Endothelial cell of umbilical vein (primary cell): ENCODE results near the gene PTGES. TPM values are rescaled to one million over a fixed set of nuclear protein-coding genes. Genes with fewer than 3 reads are reported as not detected.
"Not testable (repeated sequence)": the region's sequence is repeated elsewhere in the genome, so short reads cannot be mapped to it uniquely, and the experiment has no call there.

ENCODE experiments used
- BruUV-seq: library from RNA; stranded (reverse); fragments of 400-500 nt; replicated peaks from 2 replicates; lab custom pipeline; 2021; lab: Mats Ljungman, UMichigan
- CTCF ChIA-PET: fragments of 300-600, 350-600 bp; sonication (Branson Sonifier 250); formaldehyde crosslinking; loops from one replicate; lab custom pipeline; 2021; ENCODE audit warnings: antibody characterized with exemption, inconsistent platforms; lab: Charles Lee
- POLR2A ChIA-PET: fragments of 300-600, 350-600 bp; sonication (Branson Sonifier 250); formaldehyde crosslinking; loops from one replicate; lab custom pipeline; 2021; ENCODE audit warnings: antibody characterized with exemption, inconsistent platforms; lab: Charles Lee
- DNase-seq: peaks from one replicate; pipeline ENCODE4 v3.0.0-alpha.2; 2011; ENCODE audit warnings: low read depth, low spot score
- FAIRE-seq: peaks from 2 replicates; lab custom pipeline; 2011; peaks lifted over from hg19 to GRCh38; lab: Jason Lieb, UNC
- H2AFZ ChIP-seq: 2 replicates; pipeline ENCODE4 v1.6.0; 2012; ENCODE audit warnings: low read depth, low read length, control low read depth, inconsistent platforms
- H3K27ac ChIP-seq: 2 replicates; pipeline ENCODE4 v1.5.1; 2011; ENCODE audit warnings: low read depth, mild to moderate bottlenecking, control low read depth, low read length, moderate library complexity; ENCODE audit not compliant: insufficient read depth
- H3K27me3 ChIP-seq, 2 experiments: 2 replicates each; pipeline versions ENCODE4 v1.6.0 to v1.6.1; 2011; ENCODE audit warnings: low read length in 2 of 2, mixed read lengths in 1 of 2; ENCODE audit not compliant: control insufficient read depth in 2 of 2, insufficient read depth in 2 of 2
- H3K36me3 ChIP-seq, 2 experiments: 2 replicates in 1 of 2; 3 replicates in 1 of 2; pipeline ENCODE4 v1.5.1; 2011; ENCODE audit warnings: low read length in 2 of 2, mild to moderate bottlenecking in 1 of 2, moderate library complexity in 1 of 2; ENCODE audit not compliant: control insufficient read depth in 2 of 2, insufficient read depth in 2 of 2; ENCODE audit errors: extremely low read depth in 1 of 2
- H3K4me1 ChIP-seq: 3 replicates; pipeline ENCODE4 v1.5.1; 2011; ENCODE audit warnings: mild to moderate bottlenecking, low read length; ENCODE audit not compliant: control insufficient read depth, insufficient read depth; ENCODE audit errors: extremely low read depth
- H3K4me2 ChIP-seq: 2 replicates; pipeline ENCODE4 v1.6.1; 2011; ENCODE audit warnings: low read length, control low read depth, mixed read lengths; ENCODE audit not compliant: insufficient read depth
- H3K4me3 ChIP-seq, 3 experiments: fragments of 200-600 bp in 1 of 3; sonication (generic), shearing (Covaris generic) in 1 of 3; replicated peaks in 1 of 3; 2 replicates each; pipeline ENCODE4 v1.5.1; 2011 to 2016; ENCODE audit warnings: control low read depth in 3 of 3, low read length in 3 of 3, mild to moderate bottlenecking in 2 of 3, inconsistent platforms in 1 of 3, low read depth in 1 of 3, moderate library complexity in 1 of 3; ENCODE audit not compliant: insufficient read depth in 1 of 3
- H3K79me2 ChIP-seq: 2 replicates; pipeline ENCODE4 v1.6.0; 2012; ENCODE audit warnings: low read length, inconsistent platforms; ENCODE audit not compliant: control insufficient read depth, insufficient read depth
- H3K9ac ChIP-seq: replicated peaks from 2 replicates; pipeline ENCODE3; 2011; ENCODE audit warnings: low read length, control low read depth; ENCODE audit not compliant: insufficient read depth; ENCODE audit errors: extremely low read depth
- H3K9me1 ChIP-seq: replicated peaks from 3 replicates; pipeline ENCODE4 v1.6.0; 2011; ENCODE audit warnings: mild to moderate bottlenecking, low read length; ENCODE audit not compliant: control insufficient read depth, insufficient read depth; ENCODE audit errors: extremely low read depth
- H3K9me3 ChIP-seq: replicated peaks from 2 replicates; pipeline ENCODE4 v1.5.1; 2012; ENCODE audit warnings: low read length, inconsistent platforms; ENCODE audit not compliant: control insufficient read depth, insufficient read depth
- H4K20me1 ChIP-seq: replicated peaks from 2 replicates; pipeline ENCODE3; 2011; ENCODE audit warnings: mild to moderate bottlenecking, low read length; ENCODE audit not compliant: control insufficient read depth, insufficient read depth; ENCODE audit errors: extremely low read depth
- CTCF ChIP-seq, 2 donors: IDR thresholded peaks; 1 replicate in 1 of 2; 2 replicates in 1 of 2; pipeline ENCODE4 v1.5.1; 2011; ENCODE audit warnings: low read length in 2 of 2, mild to moderate bottlenecking in 2 of 2, moderate library complexity in 2 of 2, control low read depth in 1 of 2, inconsistent platforms in 1 of 2, low read depth in 1 of 2; ENCODE audit not compliant: insufficient read depth in 1 of 2; ENCODE audit errors: extremely low read depth in 1 of 2
- EZH2 ChIP-seq: IDR thresholded peaks from 2 replicates; pipeline ENCODE4 v1.6.1; 2012; ENCODE audit warnings: borderline replicate concordance, low read depth, mild to moderate bottlenecking, moderate library complexity, low read length, inconsistent platforms; ENCODE audit not compliant: severe bottlenecking
- FOS ChIP-seq: IDR thresholded peaks from 2 replicates; pipeline ENCODE4 v1.6.1; 2011; ENCODE audit warnings: mild to moderate bottlenecking, low read length, moderate library complexity, borderline replicate concordance; ENCODE audit not compliant: insufficient read depth
- GATA2 ChIP-seq: IDR thresholded peaks from 2 replicates; pipeline ENCODE4 v1.7.0; 2011; ENCODE audit warnings: low read depth, mild to moderate bottlenecking, moderate library complexity, mixed read lengths, low read length; ENCODE audit not compliant: insufficient read length, insufficient read depth
- JUN ChIP-seq: IDR thresholded peaks from 2 replicates; pipeline ENCODE4 v1.6.1; 2011; ENCODE audit warnings: borderline replicate concordance, low read depth; ENCODE audit not compliant: insufficient read length, insufficient read depth
- MAX ChIP-seq: IDR thresholded peaks from 2 replicates; pipeline ENCODE4 v1.6.1; 2011; ENCODE audit not compliant: insufficient read depth, insufficient read length
- MYC ChIP-seq: IDR thresholded peaks from one replicate; pipeline ENCODE4 v1.6.1; 2011; ENCODE audit warnings: mild to moderate bottlenecking, low read depth, low read length
- POLR2A ChIP-seq: IDR thresholded peaks from 2 replicates; pipeline ENCODE4 v1.6.1; 2012; ENCODE audit warnings: low read depth, mild to moderate bottlenecking, control low read depth, low read length
- POLR2AphosphoS5 ChIP-seq: IDR thresholded peaks from 2 replicates; pipeline ENCODE4 v1.6.1; 2012; ENCODE audit warnings: low read depth, mild to moderate bottlenecking, control low read depth, low read length, moderate library complexity; ENCODE audit not compliant: insufficient read depth
- dilution Hi-C: fragments of 300-500 bp; cut with MboI; formaldehyde crosslinking; loops from one replicate; pipeline ENCODE4 v1.15.0; 2019; ENCODE audit warnings: low sequenced_read_pairs; ENCODE audit not compliant: extremely low pct_ligation_motif_present
- intact Hi-C: fragments of 100-400 bp; cut with micrococcal nuclease; formaldehyde crosslinking; loops from one replicate; pipeline ENCODE4 v1.10.0; 2022
- polyA plus RNA-seq, 4 experiments: library from polyadenylated mRNA; depleted of rRNA in 3 of 4; stranded (reverse) in 3 of 4; unstranded in 1 of 4; fragments of >200 nt; gene quantifications; 2 replicates each; pipeline versions ENCODE4 v1.2.1 to v1.2.3, GENCODE V29; 2011 to 2012; ENCODE audit warnings: missing spikeins in 1 of 4
- total RNA-seq: library from RNA; stranded (reverse); gene quantifications from 2 replicates; pipeline ENCODE4 v1.2.3, GENCODE V29; 2021

Gene PTGES
- total and polyA plus RNA-seq, 2 donors (not counting 3 experiments of a cell fraction or from before 2014, with no cell fraction given): not detected

GRCh38 chr9:129776566-129776937 lies 23.7 kb upstream of the PTGES start:
- CTCF ChIA-PET: interaction anchor here (0.6 to 2.5 kb wide), 13 partner anchors 8 to 638 kb away, joined by 3 to 28 read pairs (median 4); partner anchors contain the start of gene ASB6

GRCh38 chr9:129776096-129776495 lies 23.3 kb upstream of the PTGES start:
- POLR2A ChIA-PET, H4K20me1 ChIP-seq, intact Hi-C loops, H3K9me3 ChIP-seq, H3K27ac ChIP-seq, H3K27me3 ChIP-seq, H3K79me2 ChIP-seq, H3K4me3 ChIP-seq, H3K4me2 ChIP-seq, H3K4me1 ChIP-seq, H3K36me3 ChIP-seq, FAIRE-seq, DNase-seq, H2AFZ ChIP-seq, H3K9me1 ChIP-seq, BruUV-seq, H3K9ac ChIP-seq: not testable (repeated sequence)
- dilution Hi-C loops: loop anchor here (5.0 kb wide), 1 partner anchor 49 kb away; no protein-coding TSS in a partner anchor
- CTCF ChIA-PET: interaction anchor here (0.8 to 2.5 kb wide), 6 partner anchors 9 to 134 kb away, joined by 3 to 28 read pairs (median 6); partner anchors contain the start of gene ASB6

More at GRCh38 chr9:129776566-129776937, 23.7 kb upstream of the PTGES start:
- intact Hi-C loops (no loop called here), dilution Hi-C loops (loop anchor here (5.0 kb wide), 1 partner anchor 49 kb away; no protein-coding TSS in a partner anchor)
- TF ChIP-seq POLR2AphosphoS5 (no peak), GATA2 (no peak), FOS (no peak), MAX (no peak), POLR2A (no peak), JUN (no peak), EZH2 (no peak), CTCF (IDR thresholded peaks at IDR 0.05; ENCODE audit: extremely low read depth in 1 of 2, insufficient read depth in 1 of 2, low read depth in 1 of 2, low read length in 2 of 2) (no peak), MYC (no peak)
- Histone ChIP-seq H3K27ac (no peak overlapping the region), H3K36me3 (no peaks in the 10 kb centered on the region), H3K4me2 (no peak overlapping the region), H3K9me1 (no peaks in the 10 kb centered on the region), H4K20me1 (no peaks in the 10 kb centered on the region), H3K79me2 (no peaks in the 10 kb centered on the region), H3K9me3 (no peaks in the 10 kb centered on the region), H3K27me3 (peaks cover 0 to 2% of the 10 kb centered on the region in 2 experiments), H3K4me3 (no peak overlapping the region), H3K9ac (no peak overlapping the region), H2AFZ (no peak overlapping the region), H3K4me1 (peaks cover 4% of the 10 kb centered on the region)
- BruUV-seq: no TSS peak
- POLR2A ChIA-PET: no interaction called here
- DNase-seq: no peak
- no peak for FAIRE-seq
